ENCODE results near the gene BIN1. TPM values are rescaled to one million over a fixed set of nuclear protein-coding genes. Genes with fewer than 3 reads are reported as not detected.

Gene BIN1
- total and polyA plus RNA-seq, 12 donors, result 62.1 to 207 (median 125) TPM

- intact Hi-C loops (cut with DNase I), result loop anchor here in 1 of 2 donors (5.0 kb wide), 1 partner anchor 35 kb away; no protein-coding TSS in a partner anchor
These were observed 4.3 kb downstream of the BIN1 start for GRCh38 chr2:127102521-127103242.

GRCh38 chr2:127101756-127102477 is 5.0 kb downstream of the BIN1 start:
- Histone ChIP-seq H3K4me1 (replicated peaks in 1 of 2) (peaks cover 54 to 63% of the 10 kb centered on the region in 2 donors), H3K27ac (no peak overlapping the region), H3K36me3 (replicated peaks in 1 of 2) (no peaks in the 10 kb centered on the region), H3K9me3 (replicated peaks in 1 of 3) (no peaks in the 10 kb centered on the region), H3K27me3 (no peaks in the 10 kb centered on the region), H3K4me3 (no peak overlapping the region)
- intact Hi-C loops (cut with DNase I), result loop anchor here in 1 of 2 donors (5.0 kb wide), 1 partner anchor 35 kb away; no protein-coding TSS in a partner anchor
- 79 to 86% (median 82%) methylated on average over 7 to 10 of the region's 10 CpGs for WGBS, 4 donors
- TF ChIP-seq CTCF (IDR thresholded peaks at IDR 0.05), result no peak
- TF ChIP-seq POLR2A (IDR thresholded peaks at IDR 0.05), result no peak
- peak in 4 of 7 donors; percentile 12 to 49 (median 19) for DNase-seq

More at GRCh38 chr2:127102521-127103242, 4.3 kb downstream of the BIN1 start:
- H3K4me3 ChIP-seq, result no peak overlapping the region
- H3K27me3 ChIP-seq, result no peaks in the 10 kb centered on the region
- H3K4me1 ChIP-seq (replicated peaks in 1 of 2), result peaks cover 50 to 59% of the 10 kb centered on the region in 2 donors
- no peaks in the 10 kb centered on the region for H3K9me3 ChIP-seq (replicated peaks in 1 of 3)
- H3K36me3 ChIP-seq (replicated peaks in 1 of 2), result no peaks in the 10 kb centered on the region
- peak overlapping the region in 3 of 5 donors; percentile 87 to 93 (median 90) for H3K27ac ChIP-seq
- 79 to 91% (median 88%) methylated on average over 5 of the region's 5 CpGs for WGBS, 4 donors
- peak in 2 of 7 donors; percentile 14 to 19 for DNase-seq
- no peak for TF ChIP-seq CTCF (IDR thresholded peaks at IDR 0.05)
- no peak for TF ChIP-seq POLR2A (IDR thresholded peaks at IDR 0.05)

- WGBS, 4 donors, result 90 to 100% (median 95%) methylated on average over 6 of the region's 6 CpGs
- DNase-seq, result peak in 4 of 7 donors; percentile 6 to 31 (median 11)
- intact Hi-C loops (cut with DNase I), result loop anchor here in 1 of 2 donors (5.0 kb wide), 1 partner anchor 34 kb away; no protein-coding TSS in a partner anchor
- no peaks in the 10 kb centered on the region for H3K27me3 ChIP-seq
- H3K27ac ChIP-seq, result peak overlapping the region in 2 of 5 donors; percentile 54 to 58
- H3K4me1 ChIP-seq (replicated peaks in 1 of 2), result peaks cover 60 to 71% of the 10 kb centered on the region in 2 donors
- H3K9me3 ChIP-seq (replicated peaks in 1 of 3), result no peaks in the 10 kb centered on the region
- no peaks in the 10 kb centered on the region for H3K36me3 ChIP-seq (replicated peaks in 1 of 2)
- no peak for TF ChIP-seq POLR2A (IDR thresholded peaks at IDR 0.05)
- TF ChIP-seq CTCF (IDR thresholded peaks at IDR 0.05), result no peak
- H3K4me3 ChIP-seq, result no peak overlapping the region
These were observed 5.8 kb downstream of the BIN1 start for GRCh38 chr2:127101048-127101611.
